ENCODE data around the gene PCBP3.
"Not testable (repeated sequence)": the region's sequence is repeated elsewhere in the genome, so short reads cannot be mapped to it uniquely, and the experiment has no call there.

Gene PCBP3

GRCh38 chr21:45872471-45872870, 228.9 kb downstream of the PCBP3 start:
- DNase-seq (ENCODE audit: low read depth, low spot score) = no peak
- no peak overlapping the region for H3K4me3 ChIP-seq (ENCODE audit: low read length)

GRCh38 chr21:45872902-45873301, 229.4 kb downstream of the PCBP3 start:
- no peak for DNase-seq (ENCODE audit: low read depth, low spot score)
- H3K4me3 ChIP-seq (ENCODE audit: low read length) = no peak overlapping the region

- DNase-seq (ENCODE audit: low read depth, low spot score) = no peak
- no peak overlapping the region for H3K4me3 ChIP-seq (ENCODE audit: low read length)
Measured at GRCh38 chr21:45873418-45873817, 229.9 kb downstream of the PCBP3 start.

- no peak for DNase-seq (ENCODE audit: low read depth, low spot score)
- no peak overlapping the region for H3K4me3 ChIP-seq (ENCODE audit: low read length)
Measured at GRCh38 chr21:45873866-45874265, 230.3 kb downstream of the PCBP3 start.

- DNase-seq (ENCODE audit: low read depth, low spot score) = no peak
- no peak overlapping the region for H3K4me3 ChIP-seq (ENCODE audit: low read length)
Measured at GRCh38 chr21:45874716-45875415, 231.3 kb downstream of the PCBP3 start.

GRCh38 chr21:45875416-45875760, 231.9 kb downstream of the PCBP3 start:
- DNase-seq (ENCODE audit: low read depth, low spot score) = no peak
- no peak overlapping the region for H3K4me3 ChIP-seq (ENCODE audit: low read length)

GRCh38 chr21:45875881-45876280, 232.4 kb downstream of the PCBP3 start:
- DNase-seq (ENCODE audit: low read depth, low spot score) = no peak
- H3K4me3 ChIP-seq (ENCODE audit: low read length) = no peak overlapping the region

- H3K4me3 ChIP-seq (ENCODE audit: low read length) = no peak overlapping the region
- no peak for DNase-seq (ENCODE audit: low read depth, low spot score)
Measured at GRCh38 chr21:45876381-45877170, 233.1 kb downstream of the PCBP3 start.

- no peak overlapping the region for H3K4me3 ChIP-seq (ENCODE audit: low read length)
- no peak for DNase-seq (ENCODE audit: low read depth, low spot score)
Measured at GRCh38 chr21:45877171-45877438, 233.6 kb downstream of the PCBP3 start.

GRCh38 chr21:45877821-45878469, 234.4 kb downstream of the PCBP3 start:
- H3K4me3 ChIP-seq (ENCODE audit: low read length) = no peak overlapping the region
- no peak for DNase-seq (ENCODE audit: low read depth, low spot score)

- peak; percentile 73 for DNase-seq (ENCODE audit: low read depth, low spot score)
- H3K4me3 ChIP-seq (ENCODE audit: low read length) = no peak overlapping the region
Measured at GRCh38 chr21:45880097-45881068, 236.9 kb downstream of the PCBP3 start.

- no peak for DNase-seq (ENCODE audit: low read depth, low spot score)
- H3K4me3 ChIP-seq (ENCODE audit: low read length) = no peak overlapping the region
Measured at GRCh38 chr21:45882645-45883044, 239.1 kb downstream of the PCBP3 start.

- no peak for DNase-seq (ENCODE audit: low read depth, low spot score)
- H3K4me3 ChIP-seq (ENCODE audit: low read length) = no peak overlapping the region
Measured at GRCh38 chr21:45883090-45883489, 239.6 kb downstream of the PCBP3 start.

- no peak for DNase-seq (ENCODE audit: low read depth, low spot score)
- no peak overlapping the region for H3K4me3 ChIP-seq (ENCODE audit: low read length)
Measured at GRCh38 chr21:45885597-45885929, 242.0 kb downstream of the PCBP3 start.

GRCh38 chr21:45885930-45886601, 242.5 kb downstream of the PCBP3 start:
- H3K4me3 ChIP-seq (ENCODE audit: low read length) = not testable (repeated sequence)
- DNase-seq (ENCODE audit: low read depth, low spot score) = peak; percentile 90

- peak overlapping the region; percentile 11; the same call in 1 of the 2 replicates for H3K4me3 ChIP-seq (ENCODE audit: low read length)
- DNase-seq (ENCODE audit: low read depth, low spot score) = no peak
Measured at GRCh38 chr21:45886610-45887026, 243.1 kb downstream of the PCBP3 start.

GRCh38 chr21:45887120-45887611, 243.6 kb downstream of the PCBP3 start:
- DNase-seq (ENCODE audit: low read depth, low spot score) = no peak
- H3K4me3 ChIP-seq (ENCODE audit: low read length) = no peak overlapping the region

- no peak for DNase-seq (ENCODE audit: low read depth, low spot score)
- H3K4me3 ChIP-seq (ENCODE audit: low read length) = no peak overlapping the region
Measured at GRCh38 chr21:45887788-45888187, 244.3 kb downstream of the PCBP3 start.

Measured in Jurkat, Clone E6-1 (cell line).